OCI-LY1 (cell line): ENCODE measurements around the gene MYG1.

Source experiments
- H2AFZ ChIP-seq: fragments of 200-600 bp; sonication (generic), shearing (Covaris generic); 2 replicates; pipeline ENCODE4 v1.6.0; 2014; ENCODE audit warnings: antibody characterized with exemption, mild to moderate bottlenecking, low read length
- H3F3A ChIP-seq: fragments of 200-600 bp; sonication (generic), shearing (Covaris generic); 2 replicates; pipeline ENCODE4 v1.6.0; 2014; ENCODE audit warnings: mild to moderate bottlenecking, antibody characterized with exemption, low read length, moderate library complexity; ENCODE audit not compliant: insufficient read depth
- H3K27ac ChIP-seq: fragments of 200-600 bp; sonication (generic); 2 replicates; pipeline ENCODE4 v1.5.1; 2014; ENCODE audit warnings: low read length, mixed run types, mild to moderate bottlenecking, low read depth; ENCODE audit not compliant: poor library complexity, severe bottlenecking
- H3K27me3 ChIP-seq: fragments of 200-600 bp; sonication (generic); 2 replicates; pipeline ENCODE4 v1.6.0; 2014; ENCODE audit warnings: antibody characterized with exemption, mild to moderate bottlenecking, low read length, moderate library complexity; ENCODE audit not compliant: insufficient read depth
- H3K36me3 ChIP-seq: fragments of 200-600 bp; sonication (generic); 2 replicates; pipeline ENCODE4 v1.6.1; 2014; ENCODE audit warnings: mild to moderate bottlenecking, antibody characterized with exemption, low read length, moderate library complexity, mixed read lengths; ENCODE audit not compliant: insufficient read depth
- H3K4me1 ChIP-seq: fragments of 200-600 bp; sonication (generic); 2 replicates; pipeline ENCODE4 v1.5.1; 2014; ENCODE audit warnings: mild to moderate bottlenecking, low read length, moderate library complexity; ENCODE audit not compliant: insufficient read depth, severe bottlenecking
- H3K4me2 ChIP-seq: fragments of 200-600 bp; sonication (generic), shearing (Covaris generic); 2 replicates; pipeline ENCODE4 v1.6.1; 2014; ENCODE audit warnings: low read length
- H3K4me3 ChIP-seq: fragments of 200-600 bp; sonication (generic); 2 replicates; pipeline ENCODE4 v1.5.1; 2014; ENCODE audit warnings: low read length, low read depth, mild to moderate bottlenecking, mixed read lengths; ENCODE audit not compliant: poor library complexity, severe bottlenecking
- H3K79me2 ChIP-seq: fragments of 200-600 bp; shearing (Covaris generic); 2 replicates; pipeline ENCODE4 v1.6.1; 2016; ENCODE audit warnings: mixed run types, low read length, mixed read lengths; ENCODE audit not compliant: insufficient read depth
- H3K9ac ChIP-seq: fragments of 200-600 bp; sonication (generic), shearing (Covaris generic); 2 replicates; pipeline ENCODE4 v1.6.1; 2014; ENCODE audit warnings: mild to moderate bottlenecking, low read length, mixed read lengths
- H3K9me2 ChIP-seq: fragments of 200-600 bp; sonication (generic), shearing (Covaris generic); 2 replicates; pipeline ENCODE4 v1.6.1; 2014; ENCODE audit warnings: low read depth, mild to moderate bottlenecking, low read length, mixed read lengths
- H3K9me3 ChIP-seq: fragments of 200-600 bp; shearing (Covaris generic); 2 replicates; pipeline ENCODE4 v1.6.1; 2014; ENCODE audit warnings: low read length, mixed read lengths
- H4K20me1 ChIP-seq: fragments of 200-600 bp; sonication (generic), shearing (Covaris generic); 2 replicates; pipeline ENCODE4 v1.6.0; 2016; ENCODE audit warnings: mild to moderate bottlenecking, low read length; ENCODE audit not compliant: insufficient read depth
- EZH2 ChIP-seq: fragments of 200-600 bp; sonication (generic), shearing (Covaris generic); IDR thresholded peaks from 2 replicates; pipeline ENCODE4 v1.8.0; 2017; ENCODE audit warnings: borderline replicate concordance, mixed run types, mild to moderate bottlenecking, antibody characterized with exemption, low read length, moderate library complexity, mixed read lengths
- TF ChIP-seq, protein P1 (sequence below): fragments of 200-600 bp; sonication (generic), shearing (Covaris generic); IDR thresholded peaks from 2 replicates; pipeline ENCODE4 v1.5.1; 2017; ENCODE audit warnings: mild to moderate bottlenecking, antibody characterized with exemption, low read length, moderate library complexity, mixed read lengths

MYG1 gene

DNA sequence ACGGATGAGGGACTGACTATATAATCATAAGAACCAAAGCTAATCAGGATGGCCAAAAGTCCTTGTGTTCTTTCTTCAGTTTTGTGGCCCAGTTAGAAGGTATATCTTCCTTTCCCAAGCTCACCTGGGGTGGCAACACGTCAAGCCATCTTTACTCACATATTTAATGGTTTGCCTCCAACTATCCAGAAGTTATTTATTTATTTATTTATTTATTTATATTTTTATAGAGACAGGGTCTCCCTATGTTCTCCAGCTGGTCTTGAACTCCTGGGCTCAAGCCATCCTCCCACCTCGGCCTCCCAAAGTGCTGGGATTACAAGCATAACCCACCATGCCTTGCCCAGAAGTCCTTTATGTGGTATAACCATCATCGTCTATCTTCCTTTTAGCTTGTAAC, 48.4 kb downstream of the MYG1 start:
- Histone ChIP-seq H3K4me3 (no peak overlapping the region), H3F3A (no peaks in the 10 kb centered on the region), H3K9me3 (no peaks in the 10 kb centered on the region), H2AFZ (no peak overlapping the region), H3K9ac (no peak overlapping the region), H3K4me1 (peaks cover 10% of the 10 kb centered on the region), H3K36me3 (no peaks in the 10 kb centered on the region), H3K27me3 (no peaks in the 10 kb centered on the region), H3K4me2 (no peak overlapping the region), H4K20me1 (no peaks in the 10 kb centered on the region), H3K27ac (no peak overlapping the region), H3K79me2 (no peaks in the 10 kb centered on the region), H3K9me2 (no peaks in the 10 kb centered on the region)
- no peak for TF ChIP-seq EZH2
- TF ChIP-seq, protein P1, sequence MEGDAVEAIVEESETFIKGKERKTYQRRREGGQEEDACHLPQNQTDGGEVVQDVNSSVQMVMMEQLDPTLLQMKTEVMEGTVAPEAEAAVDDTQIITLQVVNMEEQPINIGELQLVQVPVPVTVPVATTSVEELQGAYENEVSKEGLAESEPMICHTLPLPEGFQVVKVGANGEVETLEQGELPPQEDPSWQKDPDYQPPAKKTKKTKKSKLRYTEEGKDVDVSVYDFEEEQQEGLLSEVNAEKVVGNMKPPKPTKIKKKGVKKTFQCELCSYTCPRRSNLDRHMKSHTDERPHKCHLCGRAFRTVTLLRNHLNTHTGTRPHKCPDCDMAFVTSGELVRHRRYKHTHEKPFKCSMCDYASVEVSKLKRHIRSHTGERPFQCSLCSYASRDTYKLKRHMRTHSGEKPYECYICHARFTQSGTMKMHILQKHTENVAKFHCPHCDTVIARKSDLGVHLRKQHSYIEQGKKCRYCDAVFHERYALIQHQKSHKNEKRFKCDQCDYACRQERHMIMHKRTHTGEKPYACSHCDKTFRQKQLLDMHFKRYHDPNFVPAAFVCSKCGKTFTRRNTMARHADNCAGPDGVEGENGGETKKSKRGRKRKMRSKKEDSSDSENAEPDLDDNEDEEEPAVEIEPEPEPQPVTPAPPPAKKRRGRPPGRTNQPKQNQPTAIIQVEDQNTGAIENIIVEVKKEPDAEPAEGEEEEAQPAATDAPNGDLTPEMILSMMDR = no peak

DNA sequence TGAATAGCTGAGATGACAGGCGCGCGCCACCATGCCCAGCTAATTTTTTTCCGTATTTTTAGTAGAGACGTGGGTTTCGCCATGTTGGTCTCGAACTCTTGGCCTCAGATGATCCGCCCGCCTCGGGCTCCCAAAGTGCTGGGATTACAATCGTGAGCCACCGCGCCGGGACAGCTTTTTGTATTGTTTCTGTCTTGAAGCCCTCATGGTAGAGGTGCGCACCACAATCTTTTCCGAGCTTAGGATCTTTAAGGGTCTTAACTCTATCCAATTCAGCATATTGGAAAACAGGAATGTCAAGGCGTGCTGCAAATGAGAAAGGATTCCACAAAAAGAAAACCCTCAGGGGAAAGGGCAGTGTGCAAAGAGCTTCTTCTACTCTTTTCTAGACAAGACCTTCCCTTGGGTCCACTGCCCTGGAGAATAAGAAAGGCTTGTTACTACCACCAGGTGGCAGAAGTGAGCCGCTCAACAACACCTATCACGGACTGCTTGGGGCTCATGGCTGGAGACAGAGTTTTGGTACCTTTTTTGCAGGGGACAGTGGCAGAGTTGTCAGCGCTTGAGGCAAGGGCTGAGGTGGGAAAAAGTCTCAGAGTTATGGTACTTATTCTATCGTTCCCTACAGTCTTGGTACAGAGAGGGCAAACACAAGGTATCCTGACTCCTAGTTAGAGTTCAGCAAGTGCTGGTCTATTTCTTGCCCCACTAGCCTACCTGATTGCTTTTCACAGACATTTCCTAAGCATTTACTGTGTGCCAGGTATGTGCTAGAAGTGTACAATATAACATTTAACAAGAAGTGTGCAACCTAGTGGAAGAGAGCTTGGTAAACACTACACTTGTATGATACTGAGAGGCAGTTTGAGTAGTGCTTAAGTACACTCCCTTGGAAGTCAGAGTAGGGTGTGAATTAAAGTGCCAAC, 53.1 kb downstream of the MYG1 start:
- H3K27me3 ChIP-seq = no peaks in the 10 kb centered on the region
- H3K4me1 ChIP-seq = peaks cover 7% of the 10 kb centered on the region
- no peak overlapping the region for H3K4me3 ChIP-seq
- no peak overlapping the region for H3K4me2 ChIP-seq
- TF ChIP-seq, protein P1 = peak; percentile 87
- no peak for TF ChIP-seq EZH2
- no peaks in the 10 kb centered on the region for H3K36me3 ChIP-seq
- H3K9ac ChIP-seq = no peak overlapping the region
- H4K20me1 ChIP-seq = no peaks in the 10 kb centered on the region
- no peaks in the 10 kb centered on the region for H3K9me3 ChIP-seq
- H3K79me2 ChIP-seq = no peaks in the 10 kb centered on the region
- H3F3A ChIP-seq = no peaks in the 10 kb centered on the region
- H3K9me2 ChIP-seq = no peaks in the 10 kb centered on the region
- H2AFZ ChIP-seq = no peak overlapping the region
- peak overlapping the region; percentile 45 for H3K27ac ChIP-seq

DNA sequence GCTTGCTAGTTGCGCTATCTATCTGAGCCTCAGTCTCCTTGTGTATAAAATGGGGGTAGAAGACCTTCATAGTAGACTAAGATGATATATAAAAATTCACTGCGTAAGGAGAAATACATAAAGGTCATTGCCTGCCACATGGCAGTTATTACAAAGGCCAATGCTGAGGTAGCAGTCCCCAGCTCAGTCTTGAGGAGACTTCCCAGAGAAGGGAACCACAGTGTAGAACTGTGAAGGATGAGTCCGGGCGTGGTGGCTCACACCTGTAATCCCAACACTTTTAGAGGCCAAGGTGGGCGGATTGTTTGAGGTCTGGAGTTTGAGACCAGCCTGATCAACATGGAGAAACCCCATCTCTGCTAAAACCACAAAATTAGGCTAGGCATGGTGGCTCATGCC, 53.8 kb downstream of the MYG1 start:
- H3K27ac ChIP-seq = peak overlapping the region; percentile 45
- H3K4me2 ChIP-seq = no peak overlapping the region
- H3K4me1 ChIP-seq = peaks cover 7% of the 10 kb centered on the region
- no peaks in the 10 kb centered on the region for H4K20me1 ChIP-seq
- H3F3A ChIP-seq = no peaks in the 10 kb centered on the region
- TF ChIP-seq, protein P1 = no peak
- no peak for TF ChIP-seq EZH2
- no peak overlapping the region for H2AFZ ChIP-seq
- no peaks in the 10 kb centered on the region for H3K36me3 ChIP-seq
- no peak overlapping the region for H3K4me3 ChIP-seq
- no peaks in the 10 kb centered on the region for H3K27me3 ChIP-seq
- H3K79me2 ChIP-seq = no peaks in the 10 kb centered on the region
- H3K9ac ChIP-seq = no peak overlapping the region
- no peaks in the 10 kb centered on the region for H3K9me3 ChIP-seq
- H3K9me2 ChIP-seq = no peaks in the 10 kb centered on the region
